Endothelial cell (in vitro differentiated cells): ENCODE data around the gene CALN1. TPM values are rescaled to one million over a fixed set of nuclear protein-coding genes. Genes with fewer than 3 reads are reported as not detected.

ENCODE experiments used
- DNase-seq: peaks from one replicate; pipeline ENCODE4 v3.0.0; 2021; ENCODE audit warnings: low spot score
- H3K27ac Mint-ChIP-seq: one replicate; pipeline ENCODE4 v1.8.0; 2021; ENCODE audit warnings: mixed read lengths, inconsistent platforms; ENCODE audit not compliant: unreplicated experiment
- H3K27me3 Mint-ChIP-seq: one replicate; pipeline ENCODE4 v1.8.0; 2021; ENCODE audit warnings: mild to moderate bottlenecking, moderate library complexity, mixed read lengths, inconsistent platforms; ENCODE audit not compliant: unreplicated experiment
- H3K36me3 Mint-ChIP-seq: one replicate; pipeline ENCODE4 v1.8.0; 2021; ENCODE audit warnings: mild to moderate bottlenecking, low read depth, mixed read lengths, inconsistent platforms; ENCODE audit not compliant: unreplicated experiment
- H3K4me1 Mint-ChIP-seq: one replicate; pipeline ENCODE4 v1.8.0; 2021; ENCODE audit warnings: mild to moderate bottlenecking, mixed read lengths, inconsistent platforms; ENCODE audit not compliant: unreplicated experiment
- H3K4me3 Mint-ChIP-seq: one replicate; pipeline ENCODE4 v1.8.0; 2021; ENCODE audit warnings: mild to moderate bottlenecking, mixed read lengths, inconsistent platforms; ENCODE audit not compliant: unreplicated experiment
- H3K9me3 Mint-ChIP-seq: one replicate; pipeline ENCODE4 v1.8.0; 2021; ENCODE audit warnings: mixed read lengths, inconsistent platforms; ENCODE audit not compliant: unreplicated experiment
- total RNA-seq: library from RNA; stranded (reverse); fragmentation: NEBNext Ultra II Directional; extraction: Animal tissue kit (Norgen Biotek cat#: 25700); gene quantifications from one replicate; pipeline ENCODE4 v1.2.1, GENCODE V29; 2021; ENCODE audit not compliant: unreplicated experiment
- TF ChIP-seq, protein P1 (sequence below): fragments of 200-600 bp; sonication (generic); IDR thresholded peaks from one replicate; pipeline ENCODE4 v1.5.0; 2021; ENCODE audit warnings: antibody characterized with exemption; ENCODE audit not compliant: unreplicated experiment

The CALN1 gene
- total RNA-seq, 1 donor from 2014 or later, result 1.4 TPM

DNA sequence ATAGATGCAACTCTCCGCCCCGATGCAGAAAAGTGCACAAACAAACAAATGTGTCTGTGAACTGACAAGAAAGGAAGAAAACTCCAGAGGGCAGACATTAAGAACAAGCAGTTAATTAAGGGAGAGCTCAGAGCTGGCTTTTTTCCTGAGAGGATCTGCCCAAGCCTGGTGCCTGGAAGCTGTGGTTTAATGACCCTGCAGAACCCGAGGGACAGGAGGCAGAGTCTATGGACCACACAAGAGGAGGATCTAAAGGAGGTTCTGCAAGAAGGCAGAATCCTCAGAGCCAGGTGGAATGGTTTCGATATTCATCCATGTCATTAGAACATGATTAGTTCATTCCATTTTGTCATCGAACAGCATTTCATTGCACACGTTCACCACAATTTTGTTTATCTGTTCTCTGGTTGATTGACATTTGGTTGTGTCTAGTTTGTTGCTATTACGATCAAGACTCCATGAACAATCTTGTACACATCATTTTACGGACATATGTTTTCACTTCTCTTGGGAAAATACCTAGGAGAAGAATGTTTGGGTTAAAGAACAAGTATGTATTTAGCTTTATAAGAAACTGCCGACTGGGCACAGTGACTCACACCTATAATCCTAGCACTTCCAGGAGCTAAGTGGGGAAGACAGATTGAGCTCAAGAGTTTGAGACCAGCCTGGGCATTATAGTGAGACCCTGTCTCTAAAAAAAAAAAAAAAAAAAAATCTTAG is 560.2 kb downstream of the CALN1 start:
- TF ChIP-seq, protein P1, sequence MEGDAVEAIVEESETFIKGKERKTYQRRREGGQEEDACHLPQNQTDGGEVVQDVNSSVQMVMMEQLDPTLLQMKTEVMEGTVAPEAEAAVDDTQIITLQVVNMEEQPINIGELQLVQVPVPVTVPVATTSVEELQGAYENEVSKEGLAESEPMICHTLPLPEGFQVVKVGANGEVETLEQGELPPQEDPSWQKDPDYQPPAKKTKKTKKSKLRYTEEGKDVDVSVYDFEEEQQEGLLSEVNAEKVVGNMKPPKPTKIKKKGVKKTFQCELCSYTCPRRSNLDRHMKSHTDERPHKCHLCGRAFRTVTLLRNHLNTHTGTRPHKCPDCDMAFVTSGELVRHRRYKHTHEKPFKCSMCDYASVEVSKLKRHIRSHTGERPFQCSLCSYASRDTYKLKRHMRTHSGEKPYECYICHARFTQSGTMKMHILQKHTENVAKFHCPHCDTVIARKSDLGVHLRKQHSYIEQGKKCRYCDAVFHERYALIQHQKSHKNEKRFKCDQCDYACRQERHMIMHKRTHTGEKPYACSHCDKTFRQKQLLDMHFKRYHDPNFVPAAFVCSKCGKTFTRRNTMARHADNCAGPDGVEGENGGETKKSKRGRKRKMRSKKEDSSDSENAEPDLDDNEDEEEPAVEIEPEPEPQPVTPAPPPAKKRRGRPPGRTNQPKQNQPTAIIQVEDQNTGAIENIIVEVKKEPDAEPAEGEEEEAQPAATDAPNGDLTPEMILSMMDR, result no peak
- Mint-ChIP-seq H3K27me3 (no peaks in the 10 kb centered on the region), H3K9me3 (no peaks in the 10 kb centered on the region), H3K4me1 (no peaks in the 10 kb centered on the region), H3K27ac (no peak overlapping the region), H3K36me3 (no peaks in the 10 kb centered on the region), H3K4me3 (no peak overlapping the region)
- no peak for DNase-seq

DNA sequence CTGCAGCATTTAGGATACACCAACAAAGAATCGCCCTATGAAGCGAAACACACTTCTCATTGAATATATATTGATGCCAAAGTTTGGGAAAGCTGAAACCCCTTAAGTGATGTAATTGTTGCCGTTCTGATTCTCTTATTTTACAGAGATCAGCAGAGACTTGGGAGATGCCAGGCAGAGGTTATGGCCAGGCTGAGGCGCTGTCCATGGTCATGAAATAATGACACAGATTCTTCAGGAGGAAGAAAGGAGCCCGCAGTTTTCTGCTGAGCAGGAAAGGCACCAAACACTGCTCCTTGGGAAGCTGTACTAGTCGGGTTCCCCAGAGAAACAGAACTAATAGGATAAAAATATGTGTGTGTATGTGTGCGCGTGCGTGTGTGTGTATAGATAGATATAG is 566.0 kb downstream of the CALN1 start:
- Mint-ChIP-seq H3K9me3 (no peaks in the 10 kb centered on the region), H3K4me1 (no peaks in the 10 kb centered on the region), H3K4me3 (no peak overlapping the region), H3K36me3 (no peaks in the 10 kb centered on the region), H3K27ac (no peak overlapping the region), H3K27me3 (peaks cover 2% of the 10 kb centered on the region)
- TF ChIP-seq, protein P1, result no peak
- peak; percentile 50 for DNase-seq

DNA sequence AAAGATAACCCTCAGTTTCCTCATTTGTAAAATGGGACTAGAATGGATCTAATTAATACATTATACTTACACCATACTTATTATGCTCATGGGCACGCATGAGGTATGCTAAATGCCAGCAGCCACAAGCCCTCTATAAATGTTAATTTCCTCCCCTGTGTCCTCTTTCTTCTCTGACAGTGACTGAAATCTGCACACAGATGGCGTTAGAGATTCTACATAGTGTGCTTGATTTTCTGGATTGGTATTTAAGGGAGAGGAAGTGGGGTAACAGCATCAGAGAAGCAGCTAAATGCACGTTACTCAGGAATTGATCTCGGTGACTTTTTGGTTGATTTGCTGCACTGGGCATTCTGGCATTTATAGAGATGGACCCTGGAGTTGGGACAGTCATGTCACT is 568.5 kb downstream of the CALN1 start:
- H3K36me3 Mint-ChIP-seq, result no peaks in the 10 kb centered on the region
- no peaks in the 10 kb centered on the region for H3K9me3 Mint-ChIP-seq
- peaks cover 2% of the 10 kb centered on the region for H3K27me3 Mint-ChIP-seq

DNA sequence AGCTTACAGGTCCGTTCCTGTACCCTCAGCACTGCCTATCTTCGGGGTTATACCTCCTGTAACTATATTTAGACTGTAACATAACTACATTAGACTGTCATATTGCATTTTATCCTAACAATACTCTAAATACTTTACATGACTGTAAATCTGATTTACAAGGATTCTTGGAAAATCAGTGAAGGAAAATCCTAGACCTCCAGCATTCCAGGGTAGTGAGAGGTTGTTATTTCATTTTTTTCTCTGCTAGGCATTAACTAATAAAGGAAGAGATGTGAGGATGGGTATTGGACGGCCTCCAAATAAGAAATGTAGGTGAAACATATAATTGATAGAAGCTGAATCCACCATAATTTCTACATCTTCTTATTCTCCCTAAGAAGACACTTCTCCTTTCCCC is 569.4 kb downstream of the CALN1 start:
- Mint-ChIP-seq H3K4me3 (no peak overlapping the region), H3K4me1 (no peaks in the 10 kb centered on the region), H3K36me3 (no peaks in the 10 kb centered on the region), H3K9me3 (no peaks in the 10 kb centered on the region), H3K27me3 (peaks cover 3% of the 10 kb centered on the region), H3K27ac (no peak overlapping the region)
- DNase-seq, result no peak
- TF ChIP-seq, protein P1, result no peak

More for the DNA sequence above, 568.5 kb downstream of the CALN1 start:
- no peak overlapping the region for H3K4me3 Mint-ChIP-seq
- TF ChIP-seq, protein P1, result no peak
- H3K27ac Mint-ChIP-seq, result no peak overlapping the region
- no peaks in the 10 kb centered on the region for H3K4me1 Mint-ChIP-seq
- no peak for DNase-seq

DNA sequence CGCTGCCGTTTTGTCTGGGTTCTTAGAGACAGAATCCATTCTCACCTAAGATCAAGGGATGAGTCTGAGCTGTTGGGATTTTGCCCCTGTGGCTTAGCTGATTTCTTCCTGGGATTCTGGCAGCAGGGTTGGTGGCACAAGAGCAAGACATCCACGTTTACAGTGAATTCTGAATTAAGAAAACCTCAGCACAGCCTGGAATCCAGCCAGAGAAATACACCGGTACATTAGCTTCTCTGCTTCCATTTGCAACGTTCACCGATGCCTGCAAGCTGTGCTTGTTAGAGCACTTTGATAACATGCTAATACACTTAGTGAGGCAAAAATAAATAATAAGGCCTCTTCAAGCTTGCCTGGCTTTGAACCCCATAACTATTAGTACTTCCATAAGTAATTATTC is 569.8 kb downstream of the CALN1 start:
- H3K27ac Mint-ChIP-seq, result no peak overlapping the region
- no peaks in the 10 kb centered on the region for H3K9me3 Mint-ChIP-seq
- H3K27me3 Mint-ChIP-seq, result peaks cover 3% of the 10 kb centered on the region
- no peaks in the 10 kb centered on the region for H3K36me3 Mint-ChIP-seq
- no peaks in the 10 kb centered on the region for H3K4me1 Mint-ChIP-seq
- TF ChIP-seq, protein P1, result no peak
- no peak for DNase-seq
- H3K4me3 Mint-ChIP-seq, result no peak overlapping the region
